Keratinocyte (primary cell): ENCODE measurements around the gene TPPP3. TPM values are rescaled to one million over a fixed set of nuclear protein-coding genes. Genes with fewer than 3 reads are reported as not detected.

Experiments
- DNase-seq: peaks from one replicate; pipeline ENCODE4 v3.0.0-alpha.2; 2011; ENCODE audit warnings: low read depth, missing footprints, low spot score
- FAIRE-seq: peaks from 2 replicates; lab custom pipeline; 2011; peaks lifted over from hg19 to GRCh38; lab: Jason Lieb, UNC
- H2AFZ ChIP-seq: 2 replicates; pipeline ENCODE4 v1.6.0; 2012; ENCODE audit warnings: low read length, control low read depth, inconsistent platforms; ENCODE audit not compliant: control insufficient read depth
- H3K27ac ChIP-seq: 2 replicates; pipeline ENCODE4 v1.5.1; 2011; ENCODE audit warnings: low read length; ENCODE audit not compliant: control insufficient read depth, insufficient read depth
- H3K27me3 ChIP-seq: 3 replicates; pipeline ENCODE4 v1.6.0; 2011; ENCODE audit warnings: low read length; ENCODE audit not compliant: control insufficient read depth, insufficient read depth; ENCODE audit errors: extremely low read depth
- H3K36me3 ChIP-seq, 2 experiments: 2 replicates in 1 of 2; 3 replicates in 1 of 2; pipeline ENCODE4 v1.5.1; 2011; ENCODE audit warnings: low read length in 2 of 2, mild to moderate bottlenecking in 1 of 2; ENCODE audit not compliant: control insufficient read depth in 2 of 2, insufficient read depth in 2 of 2; ENCODE audit errors: extremely low read depth in 1 of 2
- H3K4me1 ChIP-seq: 3 replicates; pipeline ENCODE4 v1.5.1; 2011; ENCODE audit warnings: low read length; ENCODE audit not compliant: control insufficient read depth, insufficient read depth; ENCODE audit errors: extremely low read depth
- H3K4me2 ChIP-seq: 3 replicates; pipeline ENCODE4 v1.6.0; 2011; ENCODE audit warnings: low read depth, low read length; ENCODE audit not compliant: control insufficient read depth, insufficient read depth; ENCODE audit errors: extremely low read depth
- H3K4me3 ChIP-seq, 3 experiments: fragments of 200-600 bp in 1 of 3; sonication (generic) in 1 of 3; 2 replicates in 2 of 3; 3 replicates in 1 of 3; pipeline ENCODE4 v1.5.1; 2011 to 2016; ENCODE audit warnings: low read length in 3 of 3, mild to moderate bottlenecking in 3 of 3, control low read depth in 2 of 3, inconsistent platforms in 1 of 3, low read depth in 1 of 3, mixed read lengths in 1 of 3, mixed run types in 1 of 3, moderate library complexity in 1 of 3; ENCODE audit not compliant: control insufficient read depth in 2 of 3, insufficient read depth in 2 of 3; ENCODE audit errors: extremely low read depth in 1 of 3
- H3K79me2 ChIP-seq: 2 replicates; pipeline ENCODE4 v1.6.0; 2012; ENCODE audit warnings: low read length; ENCODE audit not compliant: control insufficient read depth, insufficient read depth
- H3K9ac ChIP-seq: 3 replicates; pipeline ENCODE4 v1.6.0; 2011; ENCODE audit warnings: low read length; ENCODE audit not compliant: control insufficient read depth, insufficient read depth; ENCODE audit errors: extremely low read depth
- H3K9me1 ChIP-seq: 3 replicates; pipeline ENCODE4 v1.6.0; 2011; ENCODE audit warnings: low read length; ENCODE audit not compliant: control insufficient read depth, insufficient read depth; ENCODE audit errors: extremely low read depth
- H3K9me3 ChIP-seq: 2 replicates; pipeline ENCODE4 v1.5.1; 2012; ENCODE audit warnings: low read depth, low read length; ENCODE audit not compliant: control insufficient read depth
- H4K20me1 ChIP-seq: 3 replicates; pipeline ENCODE4 v1.6.0; 2011; ENCODE audit warnings: low read length; ENCODE audit not compliant: control insufficient read depth, insufficient read depth; ENCODE audit errors: extremely low read depth
- EZH2 ChIP-seq: IDR thresholded peaks from one replicate; pipeline ENCODE4 v1.6.1; 2012; ENCODE audit warnings: inconsistent platforms, mild to moderate bottlenecking, low read length, moderate library complexity
- dilution Hi-C: fragments of 300-500 bp; cut with MboI; formaldehyde crosslinking; loops from one replicate; pipeline ENCODE4 v1.7.0; 2020; ENCODE audit warnings: low sequenced_read_pairs; ENCODE audit not compliant: extremely low pct_ligation_motif_present
- polyA plus RNA-seq, 5 experiments: library from polyadenylated mRNA; depleted of rRNA in 3 of 5; stranded (reverse) in 3 of 5; stranded (forward) in 1 of 5; unstranded in 1 of 5; fragments of >200 nt; gene quantifications; 1 replicate in 1 of 5; 2 replicates in 3 of 5; 3 replicates in 1 of 5; pipeline versions ENCODE4 v1.2.1 to v1.2.3, GENCODE V29; 2011 to 2012; ENCODE audit warnings: missing spikeins in 2 of 5, low read depth in 1 of 5, low replicate concordance in 1 of 5
- TF ChIP-seq, protein P1 (sequence below), 3 experiments: IDR thresholded peaks in 1 of 3; conservative IDR thresholded peaks in 1 of 3; optimal IDR thresholded peaks in 1 of 3; 2 replicates in 2 of 3; 3 replicates in 1 of 3; pipeline versions ENCODE3 to v1.5.1; 2011; ENCODE audit warnings: low read length in 3 of 3, mild to moderate bottlenecking in 3 of 3, moderate library complexity in 2 of 3, control low read depth in 1 of 3, inconsistent platforms in 1 of 3; ENCODE audit not compliant: insufficient read depth in 2 of 3; ENCODE audit errors: extremely low read depth in 1 of 3

The TPPP3 gene
- polyA plus RNA-seq, 1 donor (not counting 4 experiments of a cell fraction or from before 2014, with no cell fraction given): 0.96 TPM

GRCh38 chr16:67413978-67414911 lies 20.9 kb upstream of the TPPP3 start:
- peaks cover 11% of the 10 kb centered on the region for H3K4me1 ChIP-seq
- no peaks in the 10 kb centered on the region for H3K27me3 ChIP-seq
- H3K4me3 ChIP-seq: no peak overlapping the region
- no peak overlapping the region for H3K4me2 ChIP-seq
- no peaks in the 10 kb centered on the region for H4K20me1 ChIP-seq
- H3K9ac ChIP-seq: no peak overlapping the region
- no peak overlapping the region for H2AFZ ChIP-seq
- no peaks in the 10 kb centered on the region for H3K9me3 ChIP-seq
- DNase-seq: no peak
- H3K27ac ChIP-seq: no peak overlapping the region
- no peak for TF ChIP-seq EZH2
- TF ChIP-seq, protein P1, sequence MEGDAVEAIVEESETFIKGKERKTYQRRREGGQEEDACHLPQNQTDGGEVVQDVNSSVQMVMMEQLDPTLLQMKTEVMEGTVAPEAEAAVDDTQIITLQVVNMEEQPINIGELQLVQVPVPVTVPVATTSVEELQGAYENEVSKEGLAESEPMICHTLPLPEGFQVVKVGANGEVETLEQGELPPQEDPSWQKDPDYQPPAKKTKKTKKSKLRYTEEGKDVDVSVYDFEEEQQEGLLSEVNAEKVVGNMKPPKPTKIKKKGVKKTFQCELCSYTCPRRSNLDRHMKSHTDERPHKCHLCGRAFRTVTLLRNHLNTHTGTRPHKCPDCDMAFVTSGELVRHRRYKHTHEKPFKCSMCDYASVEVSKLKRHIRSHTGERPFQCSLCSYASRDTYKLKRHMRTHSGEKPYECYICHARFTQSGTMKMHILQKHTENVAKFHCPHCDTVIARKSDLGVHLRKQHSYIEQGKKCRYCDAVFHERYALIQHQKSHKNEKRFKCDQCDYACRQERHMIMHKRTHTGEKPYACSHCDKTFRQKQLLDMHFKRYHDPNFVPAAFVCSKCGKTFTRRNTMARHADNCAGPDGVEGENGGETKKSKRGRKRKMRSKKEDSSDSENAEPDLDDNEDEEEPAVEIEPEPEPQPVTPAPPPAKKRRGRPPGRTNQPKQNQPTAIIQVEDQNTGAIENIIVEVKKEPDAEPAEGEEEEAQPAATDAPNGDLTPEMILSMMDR (optimal IDR thresholded peaks at IDR 0.05 in 1 of 3, IDR thresholded peaks at IDR 0.05 in 1 of 3, conservative IDR thresholded peaks at IDR 0.05 in 1 of 3; ENCODE audit: extremely low read depth in 1 of 3, insufficient read depth in 2 of 3, low read length in 3 of 3): no peak
- dilution Hi-C loops: no loop called here
- H3K79me2 ChIP-seq: peaks cover 2% of the 10 kb centered on the region
- FAIRE-seq: no peak
- H3K36me3 ChIP-seq: no peaks in the 10 kb centered on the region
- no peaks in the 10 kb centered on the region for H3K9me1 ChIP-seq

GRCh38 chr16:67412294-67412693 lies 19.0 kb upstream of the TPPP3 start:
- Histone ChIP-seq H3K9me1 (no peaks in the 10 kb centered on the region), H3K4me2 (no peak overlapping the region), H2AFZ (no peak overlapping the region), H3K4me3 (no peak overlapping the region), H3K27ac (no peak overlapping the region), H3K4me1 (peaks cover 18% of the 10 kb centered on the region), H4K20me1 (no peaks in the 10 kb centered on the region), H3K9me3 (no peaks in the 10 kb centered on the region), H3K79me2 (peaks cover 2% of the 10 kb centered on the region), H3K36me3 (no peaks in the 10 kb centered on the region), H3K27me3 (no peaks in the 10 kb centered on the region), H3K9ac (no peak overlapping the region)
- dilution Hi-C loops: no loop called here
- FAIRE-seq: no peak
- no peak for DNase-seq
- no peak for TF ChIP-seq EZH2
- TF ChIP-seq, protein P1 (optimal IDR thresholded peaks at IDR 0.05 in 1 of 3, IDR thresholded peaks at IDR 0.05 in 1 of 3, conservative IDR thresholded peaks at IDR 0.05 in 1 of 3; ENCODE audit: extremely low read depth in 1 of 3, insufficient read depth in 2 of 3, low read length in 3 of 3): no peak
